NCI-H524 treated with DMSO at 0.1 percent for 48 hours (cell line): Measurements from ENCODE around the gene TMEM127.
A peak's percentile ranks its signal among the peaks of the same experiment; 100 is the strongest.
"Not testable (repeated sequence)": the region's sequence is repeated elsewhere in the genome, so short reads cannot be mapped to it uniquely, and the experiment has no call there.

ENCODE experiments used
- DNase-seq: peaks from one replicate; lab custom pipeline; 2025; lab: John Stamatoyannopoulos, UW

Gene TMEM127

DNA sequence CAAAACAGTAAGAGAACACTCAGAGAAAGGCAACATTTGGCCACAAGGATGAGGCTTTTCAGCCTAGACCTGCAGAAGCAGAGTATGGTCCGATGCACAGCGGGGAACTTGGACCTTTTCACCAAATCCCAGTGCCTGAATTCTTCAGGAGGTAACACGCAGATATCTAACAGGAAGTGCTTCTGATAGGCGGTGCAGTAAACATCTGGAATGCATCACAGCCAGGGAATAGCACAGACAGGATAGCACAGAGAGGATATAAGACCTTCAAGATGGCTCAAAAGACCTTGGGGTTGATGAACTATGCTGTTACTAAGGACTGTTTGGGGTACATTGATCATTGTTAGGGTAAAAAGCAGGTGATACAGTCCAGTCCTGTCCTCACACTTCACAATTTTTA lies 1.7 kb downstream of the TMEM127 start:
- no peak for DNase-seq

DNA sequence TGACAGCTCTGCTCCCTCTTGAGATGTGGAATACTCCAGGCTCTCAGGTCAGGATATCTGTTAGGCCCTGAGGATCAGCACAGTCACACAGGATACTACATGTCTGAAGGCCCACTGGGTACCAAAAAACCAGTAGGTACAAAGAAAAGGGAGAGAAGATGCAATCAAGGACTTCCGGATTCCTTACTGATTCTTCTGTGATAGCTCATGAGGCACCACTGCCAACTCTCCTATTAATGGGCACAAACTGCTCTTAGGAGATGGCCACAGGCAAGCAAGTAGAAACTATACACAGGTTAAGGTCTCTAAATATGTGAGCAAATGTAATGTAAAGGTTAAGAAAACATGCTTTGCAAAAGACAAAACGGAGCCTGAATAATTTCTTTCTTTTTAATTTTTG lies 3.5 kb downstream of the TMEM127 start:
- no peak for DNase-seq

DNA sequence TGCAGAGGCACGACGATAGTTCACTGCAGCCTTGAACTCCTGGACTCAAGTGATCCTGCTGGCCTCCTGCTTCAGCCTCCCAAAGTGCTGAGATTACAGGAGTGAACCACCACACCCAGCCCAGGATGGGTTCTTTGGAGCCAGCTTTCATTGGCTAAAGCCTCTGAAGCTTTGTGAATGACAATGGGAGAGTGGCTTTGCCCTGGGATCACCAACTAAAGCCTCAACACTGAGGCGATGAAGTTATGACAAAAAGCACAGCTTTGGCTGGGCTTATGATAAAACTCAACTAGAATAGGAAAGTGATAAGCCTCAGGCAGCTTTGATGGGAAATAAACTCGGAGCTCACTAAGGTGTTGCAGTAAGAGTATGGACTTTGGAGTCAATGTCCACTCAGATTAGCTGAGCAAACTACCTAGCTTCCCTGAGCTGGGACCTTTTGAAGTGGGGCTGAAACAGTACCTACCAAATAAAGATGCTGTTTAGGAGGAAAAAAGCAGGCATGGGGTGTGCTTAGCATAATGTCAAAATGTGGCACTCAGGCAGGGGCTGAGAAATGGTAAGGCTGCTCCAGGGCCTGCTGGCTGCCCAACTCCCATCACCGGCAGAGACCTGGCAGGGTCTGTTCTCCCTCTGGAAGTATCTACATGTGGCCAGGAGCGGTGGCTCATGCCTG lies 4.3 kb downstream of the TMEM127 start:
- DNase-seq: no peak

DNA sequence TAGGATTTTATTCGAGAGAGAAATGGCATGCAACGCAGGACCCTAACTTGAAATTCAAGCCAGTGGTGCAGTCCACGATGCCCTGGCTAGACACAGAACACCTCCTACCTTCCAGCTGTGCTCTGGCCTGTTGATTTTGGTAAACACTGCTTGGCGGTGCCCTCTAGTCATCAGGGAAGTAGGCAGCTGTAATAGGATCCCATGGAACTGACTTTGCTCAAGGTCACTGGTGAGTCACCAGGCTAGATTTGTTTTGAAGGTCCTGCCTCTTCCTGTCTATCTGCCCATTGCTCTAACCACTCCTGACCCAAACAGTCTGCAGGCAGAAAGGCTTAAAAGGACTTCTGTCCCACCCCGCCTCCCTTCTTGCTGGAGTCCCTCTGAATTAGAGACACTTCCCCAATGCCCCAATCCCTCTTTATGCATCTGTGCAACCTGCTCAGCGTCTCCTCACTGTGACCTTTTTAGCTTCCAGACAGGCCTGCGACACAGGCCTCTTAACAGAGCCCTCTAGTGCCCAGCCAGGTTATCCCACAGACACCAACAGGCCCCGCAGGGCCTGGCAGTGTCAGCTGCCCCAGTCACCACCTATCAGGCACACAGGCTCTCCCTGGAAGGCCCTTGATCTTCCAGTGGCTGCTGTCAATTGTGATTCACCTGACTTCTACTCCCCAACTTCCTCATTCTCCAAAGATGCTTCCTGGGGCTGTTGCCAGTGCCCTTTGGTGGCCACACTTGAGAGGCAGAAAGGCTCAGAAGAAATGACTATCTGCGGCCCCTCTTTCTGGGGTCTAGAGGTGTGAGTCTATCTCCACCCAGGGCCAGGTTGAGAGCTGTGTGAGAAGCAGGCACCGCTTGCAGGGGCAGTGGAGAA lies 5.2 kb downstream of the TMEM127 start:
- peak; percentile 69 for DNase-seq

DNA sequence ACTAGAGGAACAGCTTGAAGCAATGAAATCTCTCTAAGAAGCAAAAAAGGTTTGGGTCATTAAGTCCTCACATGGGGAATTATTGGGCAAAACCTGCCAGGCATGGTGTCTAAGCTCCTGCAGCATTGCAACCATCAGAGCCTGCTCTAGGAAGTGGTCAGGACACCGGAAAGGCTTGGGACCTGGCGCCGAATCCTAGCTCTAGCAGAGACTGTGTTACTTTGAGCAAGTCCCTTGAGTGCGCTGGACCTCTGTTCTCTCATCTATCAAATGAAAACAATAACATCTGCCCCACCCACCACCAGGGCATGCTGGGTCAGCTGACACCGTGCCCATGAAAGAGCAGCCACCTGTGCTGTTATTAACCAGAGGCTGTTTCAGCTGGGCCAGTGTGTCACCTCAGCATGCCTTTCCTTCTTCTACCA lies 6.3 kb downstream of the TMEM127 start:
- DNase-seq: peak; percentile 58

DNA sequence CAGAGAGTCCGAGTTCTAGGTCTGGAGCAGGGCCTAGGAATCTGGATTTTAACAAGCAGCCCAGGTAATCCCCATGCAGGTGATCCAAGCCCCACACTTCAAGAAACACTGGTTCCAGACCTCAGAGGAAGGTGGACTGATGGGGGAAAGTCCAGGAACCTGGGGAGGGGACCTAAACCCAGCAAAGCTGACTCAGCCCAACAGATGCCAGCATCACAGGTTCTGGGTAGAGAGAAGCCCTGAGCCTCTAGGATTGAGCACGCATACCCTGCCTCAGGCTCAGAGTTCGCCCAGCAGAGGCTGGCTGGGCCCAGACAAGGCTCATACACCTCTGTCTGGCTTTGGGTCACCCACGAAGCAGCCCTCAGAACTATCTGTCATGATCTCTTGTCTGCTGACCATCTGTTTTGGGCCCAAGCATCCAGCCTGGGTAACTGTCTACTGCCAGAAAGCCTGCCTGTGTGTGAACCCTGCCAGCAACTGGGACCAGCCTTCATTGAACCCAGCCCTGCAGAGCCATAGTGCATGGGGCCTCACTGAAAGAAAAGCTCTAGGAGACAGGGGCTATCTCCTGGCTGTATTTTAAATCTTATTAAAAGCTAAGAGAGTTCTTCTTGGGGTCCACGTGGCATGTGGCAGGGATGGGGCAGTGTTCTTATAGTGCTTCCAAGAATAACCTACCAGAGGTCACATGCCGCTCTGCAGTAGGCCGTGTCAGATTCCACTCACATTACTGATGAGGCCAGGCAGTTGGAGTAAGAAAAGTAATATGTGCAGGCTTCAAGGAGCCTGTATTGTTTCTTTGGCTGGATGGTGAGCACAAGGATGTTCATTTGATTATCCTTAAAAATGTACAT lies 7.4 kb downstream of the TMEM127 start:
- peak; percentile 61 for DNase-seq

DNA sequence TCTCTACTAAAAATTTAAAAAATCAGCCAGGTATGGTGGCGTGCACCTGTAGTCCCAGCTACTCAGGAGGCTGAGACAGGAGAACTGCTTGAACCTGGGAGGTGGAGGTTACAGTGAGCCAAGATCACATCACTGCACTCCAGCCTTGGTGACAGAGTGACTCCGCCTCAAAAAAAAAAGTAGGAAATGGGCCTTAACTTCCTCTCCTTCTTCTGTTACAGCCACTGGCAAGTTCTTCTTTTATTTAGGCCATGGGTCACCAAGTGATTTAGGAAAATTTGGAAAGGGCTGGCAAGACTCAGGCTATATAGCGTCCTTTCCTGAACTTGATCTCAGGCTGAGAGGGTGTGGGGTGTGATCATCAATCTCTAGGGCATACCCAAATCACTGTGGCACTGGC lies 8.1 kb downstream of the TMEM127 start:
- DNase-seq: not testable (repeated sequence)

DNA sequence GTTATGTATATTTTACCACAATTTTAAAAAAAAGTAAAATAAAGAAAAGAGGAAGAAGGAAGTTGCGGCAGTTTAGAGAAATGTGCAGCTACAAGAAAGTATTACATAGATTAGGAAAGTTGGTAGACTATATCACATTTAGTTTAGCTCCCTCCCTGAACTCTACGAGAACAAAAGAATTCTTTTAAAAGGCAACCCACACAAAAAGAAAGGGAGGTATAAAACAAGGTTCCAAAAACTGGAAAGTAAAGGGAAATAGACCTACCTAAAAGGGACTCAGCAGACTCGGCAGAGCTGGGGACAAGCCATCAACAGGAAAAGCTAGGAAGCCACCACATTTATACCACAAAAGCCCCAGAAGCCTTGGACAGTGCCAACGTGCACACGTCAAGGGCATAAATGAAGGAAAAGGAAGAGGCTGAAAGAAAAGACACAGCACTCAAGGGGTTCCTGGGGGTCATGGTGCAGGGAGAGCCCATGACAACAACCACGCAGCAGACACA lies 9.1 kb downstream of the TMEM127 start:
- no peak for DNase-seq

DNA sequence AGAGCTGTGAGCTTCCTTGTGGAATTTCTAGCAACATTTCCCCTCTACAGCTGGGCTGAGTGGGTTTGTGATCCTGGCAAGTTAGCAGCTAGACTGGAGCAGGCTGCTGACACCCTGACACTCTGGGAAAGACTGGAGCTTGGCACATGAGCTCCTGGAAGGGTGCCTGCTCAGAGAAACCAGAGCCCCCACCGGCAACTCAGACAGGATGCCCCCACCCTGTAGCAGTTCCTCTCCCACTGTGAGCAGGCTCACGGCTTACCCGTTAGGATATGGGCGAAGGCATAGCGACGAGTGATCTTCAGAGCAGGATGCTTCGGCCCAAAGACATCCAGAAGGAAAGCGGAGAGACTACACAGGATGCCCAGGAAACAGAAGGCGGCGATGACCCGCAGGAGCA lies 11.2 kb downstream of the TMEM127 start:
- no peak for DNase-seq

DNA sequence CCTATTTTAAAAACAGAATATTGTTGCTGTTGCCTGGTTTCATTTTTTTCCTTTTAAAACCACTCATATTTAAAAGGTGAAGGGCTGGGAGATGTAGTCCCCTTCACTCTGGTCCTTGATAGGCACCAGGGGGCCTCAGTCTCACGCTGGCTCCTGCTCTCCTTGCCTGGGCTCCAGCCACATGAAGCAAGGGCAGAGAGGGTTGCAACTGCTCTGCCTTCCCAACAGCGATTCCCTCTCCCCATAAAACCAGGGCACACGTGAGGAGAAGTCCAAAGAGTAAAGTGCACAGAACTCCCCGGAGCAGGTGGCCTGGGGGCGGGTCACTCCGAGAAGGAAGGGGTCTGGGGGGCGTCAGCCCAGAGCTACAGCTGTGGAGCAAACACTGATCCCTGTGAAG lies 12.8 kb downstream of the TMEM127 start:
- DNase-seq: no peak

DNA sequence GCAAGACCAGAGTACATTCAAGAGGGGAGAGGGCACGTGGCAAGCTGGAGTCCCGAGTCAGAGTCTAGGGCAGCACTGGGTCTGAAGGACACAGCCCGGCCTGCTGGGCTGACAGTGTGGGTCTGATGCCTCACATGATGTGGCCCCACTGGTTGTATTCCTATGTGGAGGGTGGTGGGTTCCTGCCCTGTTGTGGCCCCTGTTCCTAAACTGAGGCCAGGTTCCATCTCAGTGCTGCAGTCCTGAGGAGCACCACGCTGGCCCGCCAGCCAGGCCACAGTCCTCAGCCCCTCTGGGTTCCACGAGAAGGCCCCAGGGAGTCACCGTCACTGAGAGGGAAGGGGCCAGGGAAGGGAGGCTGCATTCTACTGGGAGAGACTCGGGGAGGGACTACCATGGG lies 13.3 kb downstream of the TMEM127 start:
- DNase-seq: no peak

DNA sequence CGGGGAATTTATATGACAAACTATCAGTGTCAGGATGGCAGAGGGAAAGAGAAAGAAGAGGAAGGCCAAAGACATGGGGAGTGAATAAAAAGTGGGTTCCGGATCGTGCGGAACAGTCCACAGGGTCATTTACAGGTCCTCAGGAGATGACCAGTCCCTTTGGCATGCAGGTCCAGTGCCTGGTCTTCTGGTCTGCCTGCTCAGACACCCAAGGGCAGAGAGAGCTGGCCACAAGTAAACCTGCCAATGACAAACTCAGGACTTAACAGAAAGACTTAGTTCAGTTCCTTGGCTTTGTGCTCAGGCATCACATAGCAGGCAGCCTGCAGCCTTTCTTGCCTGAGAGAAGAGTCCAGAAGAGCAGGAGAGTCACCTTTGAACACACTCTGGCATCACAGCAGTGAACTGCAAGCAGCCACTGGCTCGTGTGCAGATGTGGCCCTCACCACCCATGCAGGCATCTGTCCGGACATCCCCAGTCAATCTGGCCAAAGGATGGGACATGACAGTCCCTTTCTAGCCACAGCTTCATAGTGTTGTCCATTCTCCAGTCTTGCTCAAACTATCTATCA lies 14.0 kb downstream of the TMEM127 start:
- no peak for DNase-seq

DNA sequence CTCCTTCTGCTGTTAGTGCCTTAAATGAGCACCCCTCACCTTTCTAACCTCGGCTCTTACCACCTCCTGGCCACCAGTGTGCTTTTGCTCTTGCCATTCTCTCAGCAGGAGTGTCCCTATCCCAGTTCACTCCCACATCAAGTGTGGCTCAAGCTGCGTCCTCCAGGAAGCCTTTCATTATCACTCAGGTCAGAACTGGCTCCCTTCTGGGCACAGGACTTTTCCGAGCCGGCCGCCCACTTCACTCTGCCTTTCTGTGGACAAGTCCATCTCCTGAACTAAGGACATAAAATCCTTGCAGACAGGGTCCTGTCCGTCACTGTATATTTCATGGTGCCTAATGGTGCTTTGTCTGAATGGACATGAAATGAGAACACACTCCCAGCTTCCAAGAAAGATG lies 15.6 kb downstream of the TMEM127 start:
- no peak for DNase-seq

DNA sequence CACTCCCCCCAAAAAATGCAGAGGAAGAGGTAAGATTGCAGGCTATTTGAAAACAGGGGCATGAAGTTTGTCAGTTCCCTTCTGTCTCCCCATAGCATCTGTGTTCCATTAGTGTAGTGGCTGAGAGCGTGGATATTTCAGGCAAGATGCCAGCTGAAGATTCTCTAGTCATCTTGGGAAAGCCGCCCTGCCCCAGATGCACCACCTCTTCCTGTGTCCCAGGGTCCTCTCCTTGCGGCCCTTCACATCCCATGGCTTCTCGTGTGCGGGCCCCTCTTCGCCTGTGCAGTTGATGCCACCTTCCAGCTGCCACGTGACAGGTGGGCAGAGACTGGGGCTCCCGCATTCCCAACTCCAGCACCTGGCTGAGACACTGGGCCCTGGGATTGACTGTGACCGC lies 16.1 kb downstream of the TMEM127 start:
- DNase-seq: no peak

DNA sequence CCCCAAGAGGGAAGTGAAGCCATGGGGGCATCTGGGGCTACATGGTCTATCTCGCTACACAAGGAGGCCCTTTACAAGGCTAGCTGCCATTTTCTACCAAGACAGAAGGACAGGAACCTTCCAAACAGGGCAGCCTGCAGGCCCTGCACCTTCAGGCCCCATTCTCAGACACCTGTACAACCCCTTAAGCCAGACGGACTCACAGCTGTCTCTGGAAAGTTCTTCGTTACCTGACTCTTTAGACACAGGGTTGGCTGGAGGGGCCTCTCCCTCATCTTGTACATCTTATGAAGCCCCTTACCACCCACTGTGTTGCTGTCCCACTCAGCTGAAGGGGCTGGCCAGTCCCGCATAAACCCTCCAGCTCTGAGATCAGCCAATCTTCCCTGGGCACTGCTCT lies 17.2 kb downstream of the TMEM127 start:
- no peak for DNase-seq

DNA sequence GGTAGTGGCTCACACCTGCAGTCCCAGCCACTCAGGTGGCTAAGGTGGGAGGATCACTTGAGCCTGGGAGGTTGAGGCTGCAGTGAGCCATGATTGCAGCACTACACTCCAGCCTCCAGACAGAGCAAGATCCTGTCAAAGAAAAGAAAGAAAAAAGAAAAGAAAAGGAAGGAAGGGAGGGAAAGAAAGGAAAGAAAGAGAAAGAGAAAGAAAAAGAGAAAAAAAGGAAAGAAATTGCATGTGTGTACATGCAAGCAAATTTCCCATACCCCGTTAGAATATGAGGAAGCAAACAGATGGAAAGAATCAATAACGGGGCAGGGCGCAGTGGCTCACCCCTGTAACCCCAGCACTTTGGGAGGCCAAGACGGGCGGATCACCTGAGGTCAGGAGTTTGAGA lies 17.9 kb downstream of the TMEM127 start:
- no peak for DNase-seq

DNA sequence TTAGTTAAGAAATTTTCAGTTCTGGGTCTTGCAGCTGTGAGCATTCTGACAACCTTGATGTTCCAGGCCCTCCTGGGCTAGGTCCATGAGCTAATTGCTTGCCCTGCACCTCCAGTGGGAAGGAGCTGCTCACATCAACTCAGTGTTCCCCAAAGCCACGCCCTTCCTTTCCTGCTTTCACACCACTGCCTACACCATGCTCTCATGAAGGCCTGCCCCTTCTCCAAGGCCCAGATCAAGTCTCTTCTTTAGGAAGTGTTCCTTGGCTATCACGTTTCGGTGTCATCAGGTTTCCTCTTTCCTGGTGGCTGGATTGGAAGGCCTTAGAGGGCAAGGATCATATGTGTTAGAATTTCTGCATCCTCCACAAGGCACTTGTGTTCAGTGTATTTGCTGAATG lies 18.8 kb downstream of the TMEM127 start:
- DNase-seq: no peak

DNA sequence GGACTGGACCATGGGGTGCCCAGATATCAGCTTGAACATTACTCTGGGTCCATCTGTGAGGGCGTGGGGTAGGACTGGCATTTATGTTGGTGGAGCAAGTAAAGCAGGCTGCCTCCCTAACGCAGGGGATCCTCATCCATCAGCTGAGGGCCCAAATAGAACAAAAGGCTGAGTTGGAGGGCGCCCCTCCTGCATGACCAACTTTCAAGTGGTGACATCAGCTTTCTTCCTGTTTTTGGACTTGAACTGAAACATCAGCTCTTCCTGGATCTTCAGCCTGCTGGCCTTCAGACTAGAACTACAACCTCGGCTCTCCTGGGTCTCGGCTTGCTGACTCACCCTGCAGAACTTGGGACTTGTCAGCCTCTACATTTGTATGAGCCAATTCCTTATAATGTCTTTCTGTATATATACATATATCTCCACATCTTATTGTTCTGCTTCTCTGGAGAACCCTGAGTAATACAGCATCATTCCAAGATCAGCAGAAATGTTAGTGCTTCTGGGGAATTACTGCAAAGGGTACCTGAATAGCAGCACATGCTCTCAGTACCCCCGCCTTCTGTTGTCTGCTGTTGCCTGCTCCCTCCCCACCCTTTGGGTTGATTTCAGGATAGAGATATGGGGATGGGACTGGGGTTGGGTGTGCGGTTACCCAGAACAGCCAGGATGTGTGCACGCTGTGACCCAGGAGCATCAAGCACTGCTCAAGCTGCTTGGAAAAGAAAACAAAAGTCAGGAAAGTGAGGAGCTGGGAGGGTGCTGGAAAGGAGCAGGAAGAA lies 20.0 kb downstream of the TMEM127 start:
- DNase-seq: no peak

DNA sequence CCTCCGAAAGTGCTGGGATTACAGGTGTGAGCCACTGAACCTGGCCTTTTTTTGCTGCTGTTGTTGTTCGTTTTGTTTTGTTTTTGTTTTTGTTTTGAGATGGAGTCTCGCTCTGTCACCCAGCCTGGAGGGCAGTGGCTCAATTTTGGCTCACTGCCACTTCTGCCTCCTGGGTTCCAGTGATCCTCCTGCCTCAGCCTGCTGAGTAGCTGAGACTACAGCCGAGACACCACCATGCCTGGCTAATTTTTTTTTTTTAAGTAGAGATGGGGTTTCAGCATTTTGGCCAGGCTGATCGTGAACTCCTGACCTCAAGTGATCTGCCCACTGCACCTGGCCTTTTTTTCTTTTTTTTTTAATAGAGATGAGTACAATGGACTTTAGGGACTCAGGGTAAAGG lies 22.0 kb downstream of the TMEM127 start:
- DNase-seq: no peak

DNA sequence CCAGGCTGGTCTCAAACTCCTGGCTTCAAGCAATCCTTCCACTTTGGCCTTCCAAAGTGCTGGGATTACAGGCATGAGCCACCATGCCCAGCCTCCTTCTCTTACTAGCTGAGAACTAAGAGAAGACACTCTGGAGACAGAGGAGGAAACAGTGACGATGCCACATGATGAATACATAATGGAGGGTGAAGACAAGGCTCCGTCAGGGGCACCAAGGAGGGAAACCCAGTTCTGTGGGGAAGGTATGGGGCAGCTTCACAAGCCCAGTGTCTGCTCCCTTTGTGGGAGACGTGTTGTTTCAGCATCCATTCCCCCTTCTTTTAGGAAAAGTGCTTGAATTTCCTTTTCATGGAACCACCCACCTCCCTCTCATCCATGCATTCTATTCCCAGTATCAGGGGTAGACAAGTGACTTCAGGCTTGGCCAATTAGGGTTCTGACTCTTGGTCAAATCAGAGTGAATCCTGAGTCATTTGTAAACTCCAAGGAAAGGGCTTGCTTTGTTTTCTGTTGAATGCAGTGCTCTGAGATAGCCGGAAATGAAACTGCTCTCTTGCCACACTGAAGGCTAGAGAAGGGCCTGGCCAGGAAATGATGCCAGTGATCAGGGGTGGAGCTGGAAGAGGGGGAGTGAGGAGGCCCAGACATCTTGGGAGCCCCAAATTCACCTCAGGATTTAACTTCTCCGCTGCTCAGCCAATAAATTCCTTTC lies 23.7 kb downstream of the TMEM127 start:
- DNase-seq: no peak

DNA sequence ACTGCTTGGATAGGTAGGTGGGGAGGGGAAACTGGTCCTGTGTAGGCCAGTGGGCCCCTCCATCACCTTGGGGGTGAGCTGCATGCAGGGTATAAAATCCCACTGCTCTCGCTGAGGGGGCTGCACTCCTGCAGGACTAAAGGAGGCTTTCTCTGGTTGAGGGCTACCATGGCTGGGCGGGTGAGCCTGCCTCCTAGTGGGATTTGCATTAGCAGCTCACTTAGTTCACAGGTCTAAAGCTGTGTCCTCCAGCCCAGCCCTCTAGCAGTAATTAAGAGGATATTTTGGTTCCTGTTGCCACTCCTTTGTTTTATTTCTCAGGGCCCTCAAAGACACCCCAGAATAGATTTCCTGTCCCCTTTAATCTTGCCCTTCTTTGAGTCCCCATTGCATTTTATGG lies 24.6 kb downstream of the TMEM127 start:
- no peak for DNase-seq
